Prostate gland (tissue), 2 donors: ENCODE measurements around the gene SCAMP1.

Experiments
- CTCF ChIP-seq, 4 experiments: fragments of 200-600 bp in 2 of 4; fragments of 450-650 bp in 2 of 4; sonication (generic) in 2 of 4; IDR thresholded peaks; 1 replicate in 3 of 4; 2 replicates in 1 of 4; pipeline ENCODE4 v1.5.1; 2016 to 2019; ENCODE audit warnings: antibody characterized with exemption in 4 of 4, mild to moderate bottlenecking in 2 of 4, moderate library complexity in 2 of 4
- POLR2A ChIP-seq: fragments of 450-650 bp; IDR thresholded peaks from one replicate; pipeline ENCODE4 v1.6.1; 2016; ENCODE audit warnings: antibody characterized with exemption, mild to moderate bottlenecking
- POLR2AphosphoS5 ChIP-seq: sonication (generic); formaldehyde crosslinking; IDR thresholded peaks from one replicate; pipeline ENCODE4 v1.6.1; 2017; ENCODE audit warnings: antibody characterized with exemption

- TF ChIP-seq CTCF (IDR thresholded peaks at IDR 0.05) (no peak), POLR2A (no peak), POLR2AphosphoS5 (no peak)
Observed at GRCh38 chr5:78387468-78388153, 27.2 kb downstream of the SCAMP1 start.
